GM12873 (cell line): ENCODE data around the gene NELL2.

Source experiments
- TF ChIP-seq, protein P1 (sequence below): IDR thresholded peaks from 2 replicates; pipeline ENCODE4 v1.5.1; 2012; ENCODE audit warnings: low read depth, mild to moderate bottlenecking, moderate library complexity, low read length, control low read depth; ENCODE audit not compliant: insufficient read depth; ENCODE audit errors: missing control alignments

Gene NELL2

GRCh38 chr12:44558340-44559100 is 317.6 kb downstream of the NELL2 start:
- TF ChIP-seq, protein P1, sequence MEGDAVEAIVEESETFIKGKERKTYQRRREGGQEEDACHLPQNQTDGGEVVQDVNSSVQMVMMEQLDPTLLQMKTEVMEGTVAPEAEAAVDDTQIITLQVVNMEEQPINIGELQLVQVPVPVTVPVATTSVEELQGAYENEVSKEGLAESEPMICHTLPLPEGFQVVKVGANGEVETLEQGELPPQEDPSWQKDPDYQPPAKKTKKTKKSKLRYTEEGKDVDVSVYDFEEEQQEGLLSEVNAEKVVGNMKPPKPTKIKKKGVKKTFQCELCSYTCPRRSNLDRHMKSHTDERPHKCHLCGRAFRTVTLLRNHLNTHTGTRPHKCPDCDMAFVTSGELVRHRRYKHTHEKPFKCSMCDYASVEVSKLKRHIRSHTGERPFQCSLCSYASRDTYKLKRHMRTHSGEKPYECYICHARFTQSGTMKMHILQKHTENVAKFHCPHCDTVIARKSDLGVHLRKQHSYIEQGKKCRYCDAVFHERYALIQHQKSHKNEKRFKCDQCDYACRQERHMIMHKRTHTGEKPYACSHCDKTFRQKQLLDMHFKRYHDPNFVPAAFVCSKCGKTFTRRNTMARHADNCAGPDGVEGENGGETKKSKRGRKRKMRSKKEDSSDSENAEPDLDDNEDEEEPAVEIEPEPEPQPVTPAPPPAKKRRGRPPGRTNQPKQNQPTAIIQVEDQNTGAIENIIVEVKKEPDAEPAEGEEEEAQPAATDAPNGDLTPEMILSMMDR: no peak

DNA sequence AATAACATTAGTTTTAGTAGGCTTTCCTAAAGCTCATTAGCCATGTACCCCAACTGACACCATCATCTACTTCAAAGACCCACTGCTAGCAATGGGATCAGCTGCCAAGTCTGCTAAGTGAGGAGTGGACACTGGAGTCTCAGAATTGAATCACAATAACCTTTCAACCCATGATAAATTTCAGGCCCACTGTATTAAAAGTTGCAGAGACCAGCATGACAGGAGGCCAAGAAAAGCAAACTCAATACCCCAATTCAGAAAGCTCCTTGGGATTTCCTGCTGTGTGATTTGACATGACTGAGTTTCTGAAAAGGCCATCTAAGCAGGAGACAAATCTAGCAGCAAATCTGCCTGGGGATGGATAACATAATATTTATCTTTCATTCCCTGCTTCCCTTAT is 320.7 kb downstream of the NELL2 start:
- TF ChIP-seq, protein P1: no peak

DNA sequence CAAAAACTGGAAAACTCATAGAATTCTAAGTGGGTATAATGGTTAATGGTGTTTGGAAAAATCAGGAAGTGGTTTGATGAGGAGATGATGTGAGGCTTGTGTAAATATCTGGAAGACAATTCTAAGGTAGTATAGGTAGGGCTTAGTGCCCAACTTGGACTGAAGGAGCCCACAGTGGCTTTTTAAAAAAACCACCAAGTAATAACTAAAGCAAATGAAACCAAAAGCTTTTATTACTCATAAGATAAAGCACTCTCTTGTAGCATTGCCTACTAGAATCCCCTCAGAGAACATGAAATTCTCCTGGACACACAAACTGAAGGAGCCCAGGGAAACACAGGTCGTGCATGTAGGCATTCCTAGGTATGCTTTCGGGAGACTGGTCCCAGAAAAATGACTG is 324.5 kb downstream of the NELL2 start:
- TF ChIP-seq, protein P1: no peak

DNA sequence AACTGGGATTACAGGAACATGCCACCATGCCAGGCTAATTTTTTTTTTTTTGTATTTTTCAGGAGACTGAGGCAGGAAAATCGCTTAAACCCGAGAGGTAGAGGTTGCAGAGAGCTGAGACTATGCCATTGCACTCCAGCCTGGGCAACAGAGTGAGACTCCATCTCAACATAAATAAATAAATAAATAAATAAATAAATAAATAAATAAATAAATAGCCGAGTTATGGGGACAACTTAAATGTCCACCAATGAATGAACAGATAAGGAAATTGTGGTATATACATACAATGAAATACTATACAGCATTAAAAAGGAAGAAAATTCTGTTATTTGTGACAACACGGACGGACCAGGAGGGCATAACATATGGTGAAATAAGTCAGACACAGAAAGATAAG is 325.7 kb downstream of the NELL2 start:
- TF ChIP-seq, protein P1: no peak

GRCh38 chr12:44546060-44546459 is 330.1 kb downstream of the NELL2 start:
- TF ChIP-seq, protein P1: no peak

DNA sequence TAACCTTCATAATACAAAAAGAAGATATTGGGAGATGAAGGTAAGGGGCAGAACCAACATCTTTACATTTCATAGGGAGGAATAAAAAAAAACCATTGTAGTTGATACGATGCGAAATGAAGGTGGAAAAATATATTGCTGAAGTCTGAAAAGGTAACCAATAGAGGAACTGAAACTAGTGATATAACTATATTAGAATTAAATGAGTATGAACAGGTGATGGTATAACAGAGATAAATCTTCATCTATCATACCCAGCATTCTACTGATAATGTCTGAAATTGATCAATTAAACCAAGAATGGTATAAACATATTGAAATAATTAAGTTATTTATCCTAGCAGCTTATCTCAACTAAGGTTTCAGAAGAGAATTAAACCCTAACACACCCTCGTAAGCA is 332.1 kb downstream of the NELL2 start:
- TF ChIP-seq, protein P1: no peak

- TF ChIP-seq, protein P1: no peak
Measured at GRCh38 chr12:44542716-44543115, 333.4 kb downstream of the NELL2 start.
